C4-2B (cell line): ENCODE data around the gene JAKMIP2.

Experiments used
- CTCF ChIP-seq: fragments of 450-650 bp; conservative IDR thresholded peaks from 2 replicates; pipeline ENCODE4 v1.5.1; 2017; ENCODE audit warnings: mild to moderate bottlenecking
- ZFX ChIP-seq: fragments of 450-650 bp; IDR thresholded peaks from 2 replicates; pipeline ENCODE4 v1.6.1; 2017

GRCh38 chr5:147685993-147686392 is 96.5 kb downstream of the JAKMIP2 start:
- TF ChIP-seq CTCF = no peak
- TF ChIP-seq ZFX = no peak
